Stimulated activated CD4-positive, alpha-beta T cell treated with anti-CD3 and anti-CD28 coated beads, Interleukin-1b, Interleukin-23, amount 100 ng/mL, for 1 hour (primary cell): ENCODE data around the gene ZNF222.

Experiments
- DNase-seq, 2 donors: peaks; one replicate each; pipeline ENCODE4 v3.0.0-alpha.2; 2020; ENCODE audit warnings: low read depth in 2 of 2

The ZNF222 gene

DNA sequence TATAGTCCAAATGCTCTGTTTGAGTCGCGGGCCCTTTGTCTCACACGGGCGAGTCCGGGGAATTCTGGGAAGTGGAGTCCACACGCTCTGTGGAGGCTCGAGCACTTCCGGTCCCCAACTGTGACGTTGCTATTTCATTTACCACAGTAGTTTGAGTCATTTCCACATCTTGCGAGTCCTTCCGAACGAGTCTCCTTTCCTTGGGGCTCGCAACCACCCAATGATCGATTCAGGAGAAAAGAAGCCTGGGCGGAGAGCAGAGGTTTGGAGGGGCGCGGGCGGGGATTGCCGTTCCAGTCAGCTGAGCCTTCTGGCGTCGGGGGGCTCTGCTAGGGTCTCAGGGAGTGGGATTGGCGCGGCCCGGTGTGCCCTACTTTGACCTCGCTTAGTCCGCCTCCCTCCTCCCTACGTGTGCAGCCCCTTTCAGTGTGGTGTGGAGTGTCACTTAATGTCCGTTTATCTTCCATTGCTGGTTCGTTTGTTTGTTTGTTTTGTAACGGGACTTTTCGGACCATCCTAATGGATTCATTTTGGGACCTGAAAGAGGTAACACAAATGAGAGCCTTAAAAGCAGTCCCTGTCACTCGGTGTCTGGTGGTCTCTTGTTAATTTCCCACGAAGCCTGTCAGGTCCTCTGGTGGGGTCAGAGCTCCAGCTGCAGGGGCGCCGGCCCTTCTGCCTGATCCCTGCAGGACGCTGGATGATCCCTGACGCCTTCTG, at the start of gene ZNF222:
ZNF222 (plus strand) TSS at position 163 of the 720 bp plus-strand sequence; CDS start at position 221, 58 bp downstream.
- DNase-seq, result peak; percentile 23 to 47

DNA sequence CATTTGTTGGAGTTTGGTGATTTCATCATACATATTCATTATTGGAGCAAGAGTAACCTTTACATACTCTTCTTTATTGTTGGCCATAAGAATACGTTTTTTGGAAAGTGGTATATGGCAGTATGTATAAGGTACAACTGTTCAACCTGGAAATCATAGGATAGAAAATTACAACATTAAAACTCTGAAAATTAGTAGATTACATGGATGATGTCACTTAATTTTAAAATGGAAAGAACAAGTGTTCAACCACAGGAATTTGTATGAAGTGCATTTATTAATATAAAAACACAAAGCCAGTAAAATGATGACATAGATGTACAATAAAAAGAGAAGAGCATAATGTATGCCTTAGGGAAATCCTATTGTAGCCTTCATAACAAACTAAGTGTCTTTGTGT, 48.4 kb upstream of the ZNF222 start:
- no peak for DNase-seq

DNA sequence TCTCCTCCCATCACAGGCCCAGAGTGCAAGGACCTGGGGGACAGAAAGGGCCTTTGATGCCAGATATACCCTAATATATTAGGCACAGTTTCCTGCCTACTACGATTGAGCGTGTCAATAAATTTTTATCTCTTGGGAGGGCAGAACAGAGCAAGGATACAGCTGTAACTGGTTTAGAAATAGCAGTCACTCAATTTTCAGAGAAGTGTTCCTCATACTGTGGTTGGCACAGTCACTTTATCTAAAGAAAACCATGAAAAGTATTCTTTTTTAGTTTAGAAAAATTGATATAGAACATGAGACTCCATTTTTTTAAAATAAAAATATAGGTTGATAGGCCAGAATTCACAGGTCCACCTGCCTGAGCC, 41.7 kb upstream of the ZNF222 start:
- no peak for DNase-seq

DNA sequence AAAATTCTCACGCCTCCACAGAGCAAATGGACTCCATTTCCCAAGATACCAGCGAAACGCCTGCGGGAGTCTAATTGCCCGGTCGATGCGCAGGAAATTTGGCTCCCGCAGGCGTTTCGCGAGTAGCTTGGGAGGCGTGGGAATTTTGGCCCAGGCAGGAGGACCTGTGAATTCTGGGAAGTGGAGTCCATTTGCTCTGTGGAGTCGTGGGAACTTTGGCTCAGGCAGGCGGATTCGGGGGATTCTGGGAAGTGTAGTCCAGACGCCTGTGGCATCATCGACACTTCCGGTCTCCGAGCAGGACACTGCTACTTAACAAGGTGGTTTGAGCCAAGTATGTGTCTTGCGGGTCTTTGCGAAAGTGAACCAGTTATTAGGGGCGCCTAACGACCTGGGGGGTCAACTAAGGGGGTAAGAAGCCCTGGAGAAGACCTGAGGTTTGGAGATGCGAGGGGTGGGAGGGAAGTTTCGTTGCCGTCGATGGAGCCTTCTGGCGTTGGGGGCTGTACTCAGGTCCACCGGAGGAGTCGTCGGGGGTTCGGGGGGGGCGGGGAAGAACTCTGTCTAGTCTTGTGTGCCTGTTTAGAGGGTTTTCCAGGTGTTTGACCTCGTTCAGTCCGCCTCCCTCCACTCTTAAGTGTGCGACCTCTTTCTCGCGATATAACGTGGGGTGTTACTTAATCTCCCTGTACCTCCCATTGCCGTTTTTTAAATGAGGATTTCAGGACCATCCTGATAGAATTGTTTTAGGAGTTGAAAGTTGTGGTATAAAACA, 41.1 kb upstream of the ZNF222 start, which contains the start of gene ZNF155:
ZNF155 (plus strand) TSS at position 277 of the 775 bp plus-strand sequence. CDS start 4,356 bp downstream, outside the sequence.
- peak; percentile 34 to 36 for DNase-seq

DNA sequence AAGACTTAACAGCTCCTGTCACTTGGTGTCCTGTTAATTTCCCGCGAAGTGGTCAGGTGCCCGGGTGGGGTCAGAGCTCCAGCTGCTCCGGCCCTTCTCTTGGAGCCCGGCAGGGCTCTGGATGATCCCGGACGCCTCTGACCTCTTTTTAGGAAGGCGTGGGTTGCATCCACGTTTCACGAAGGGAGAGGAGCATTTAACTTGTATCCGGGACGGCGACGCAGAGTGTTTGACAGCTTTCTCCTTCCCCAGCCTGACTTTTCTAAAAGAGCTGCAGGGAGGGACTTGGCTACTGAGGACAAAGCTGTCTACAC, 40.5 kb upstream of the ZNF222 start:
- no peak for DNase-seq

DNA sequence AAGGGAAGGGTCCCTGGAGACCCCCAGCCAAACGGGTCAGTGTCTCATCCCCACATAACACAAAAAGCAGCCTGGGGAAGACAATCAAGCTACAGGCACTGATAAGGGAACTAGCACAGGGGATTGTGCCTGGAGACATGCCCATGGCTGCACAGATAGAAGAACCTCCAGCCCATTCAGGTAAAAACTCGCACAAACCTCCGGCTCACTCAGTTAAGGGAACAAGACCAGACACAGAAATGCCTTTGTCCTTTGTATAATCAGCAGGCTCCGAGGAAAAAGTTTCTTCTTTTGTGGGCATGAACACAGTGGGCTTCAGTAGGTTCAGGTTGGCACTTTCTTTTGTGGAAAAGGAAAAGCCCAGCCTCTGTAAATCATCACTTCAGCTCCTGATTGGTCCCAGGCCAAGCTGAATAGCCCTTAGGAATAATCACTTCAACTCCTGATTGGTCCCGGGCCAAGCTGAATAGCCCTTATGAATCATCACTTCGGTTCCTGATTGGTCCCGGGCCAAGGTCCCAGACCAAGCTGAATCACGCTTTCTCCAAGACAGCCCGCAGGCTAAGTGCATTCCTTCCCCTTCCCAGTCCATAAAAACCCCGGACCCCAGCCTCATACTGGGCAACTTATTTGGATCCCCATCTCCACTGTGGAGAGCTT, 27.4 kb upstream of the ZNF222 start:
- no peak for DNase-seq

DNA sequence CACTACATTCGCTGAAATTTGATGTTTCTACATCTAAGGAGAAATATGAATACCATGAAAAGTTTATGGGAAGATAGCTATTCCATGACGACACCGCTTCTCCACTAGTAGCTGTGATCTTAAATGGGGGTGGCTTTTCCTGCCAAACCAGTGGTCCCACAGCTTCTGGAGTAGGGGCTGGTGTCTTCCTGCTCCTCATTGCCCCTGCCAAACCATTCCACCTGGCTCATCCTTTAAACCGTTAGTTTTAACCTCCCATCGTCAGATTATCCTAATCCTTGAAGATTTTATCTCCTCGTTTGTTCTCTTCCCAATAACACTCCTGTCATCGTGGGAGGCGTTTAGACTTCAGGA, 23.0 kb upstream of the ZNF222 start:
- DNase-seq, result no peak

DNA sequence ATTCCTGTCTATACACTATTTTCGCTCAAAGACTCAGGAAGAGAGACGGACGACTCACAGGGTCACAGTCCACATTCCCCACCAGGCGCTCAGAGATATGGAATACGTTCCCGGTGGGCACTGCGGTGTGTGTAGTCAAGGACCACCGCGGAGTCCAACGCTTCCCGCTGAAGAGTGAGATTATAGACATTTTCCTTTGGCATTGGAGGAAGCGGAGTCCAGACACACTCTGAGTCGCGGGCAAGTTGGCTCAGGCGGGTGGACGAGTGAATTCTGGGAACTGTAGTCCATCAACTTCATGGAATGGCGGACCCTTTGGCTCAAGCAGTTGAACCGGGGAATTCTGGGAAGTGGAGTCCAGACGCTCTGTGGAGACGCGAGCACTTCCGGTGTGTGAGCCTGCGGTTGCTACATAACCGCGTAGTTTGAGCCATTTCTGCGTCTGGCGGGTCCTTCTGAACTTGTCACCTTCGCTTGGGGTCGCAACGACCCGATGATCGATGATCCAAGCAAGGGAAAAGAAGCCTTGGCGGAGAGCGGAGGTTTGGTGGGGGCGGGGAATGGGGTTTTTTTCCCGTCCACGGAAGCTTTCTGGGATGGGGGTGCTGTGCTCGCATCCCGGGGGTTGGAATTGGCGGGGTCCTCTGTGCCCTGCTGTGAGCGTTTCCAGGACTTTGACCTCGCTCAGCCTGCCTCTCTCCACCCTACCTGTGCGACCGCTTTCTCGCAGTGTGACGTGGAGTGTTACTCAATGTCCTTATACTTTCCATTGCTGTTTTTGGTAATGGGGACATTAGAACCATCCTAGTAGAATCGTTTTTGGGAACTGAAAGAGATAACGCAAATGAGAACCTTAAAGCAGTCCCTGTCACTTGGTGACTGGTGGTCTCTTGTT, 22.4 kb upstream of the ZNF222 start, which contains the start of gene ZNF230:
ZNF230 (plus strand) TSS at position 392 of the 895 bp plus-strand sequence. CDS start 4,122 bp downstream, outside the sequence.
- DNase-seq, result peak; percentile 48 to 55

DNA sequence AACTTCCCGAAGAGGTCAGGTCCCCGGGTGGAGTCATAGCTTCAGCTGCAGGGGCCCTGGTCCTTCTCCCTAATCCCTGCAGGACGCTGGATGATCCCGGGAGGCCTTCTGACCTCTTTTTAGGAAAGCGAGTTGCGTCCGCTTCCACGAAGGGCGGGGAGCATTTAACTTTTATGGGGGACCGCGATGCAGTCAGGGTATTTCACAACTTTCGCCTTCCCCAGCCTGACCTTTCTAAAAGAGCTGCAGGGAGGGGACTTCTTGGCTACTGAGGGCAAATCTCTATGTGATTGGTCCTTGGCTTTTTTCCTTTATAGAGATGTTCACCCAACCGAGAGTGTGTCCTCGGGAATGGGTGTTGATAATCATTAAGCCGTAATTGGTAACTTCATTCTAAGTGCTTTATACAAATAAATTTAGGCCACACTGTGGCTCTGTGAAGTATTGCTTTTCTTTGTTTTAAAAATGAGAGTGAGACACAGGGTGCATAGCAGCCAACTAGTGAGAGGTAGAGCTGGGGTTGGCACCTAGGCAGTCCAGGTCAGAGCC, 21.6 kb upstream of the ZNF222 start:
- no peak for DNase-seq

DNA sequence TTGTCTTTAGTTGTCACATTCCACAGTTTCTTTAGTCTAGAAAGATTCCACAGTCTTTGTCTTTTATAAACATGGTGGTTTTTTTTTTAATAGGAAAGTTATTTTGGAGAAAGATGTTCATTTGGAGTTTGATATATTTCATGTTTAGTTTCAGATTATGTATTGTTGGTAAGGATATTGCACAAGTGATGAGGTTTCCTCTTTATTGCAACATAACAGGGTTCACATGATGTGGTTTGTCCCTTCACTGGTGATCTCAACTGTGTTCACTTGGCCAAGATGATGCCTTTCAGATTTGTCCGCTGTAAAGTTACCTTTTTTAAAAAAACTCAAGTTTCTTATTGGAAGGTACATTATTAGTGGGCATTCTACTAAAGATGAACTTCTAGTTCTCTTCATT, 19.2 kb upstream of the ZNF222 start:
- DNase-seq, result no peak

DNA sequence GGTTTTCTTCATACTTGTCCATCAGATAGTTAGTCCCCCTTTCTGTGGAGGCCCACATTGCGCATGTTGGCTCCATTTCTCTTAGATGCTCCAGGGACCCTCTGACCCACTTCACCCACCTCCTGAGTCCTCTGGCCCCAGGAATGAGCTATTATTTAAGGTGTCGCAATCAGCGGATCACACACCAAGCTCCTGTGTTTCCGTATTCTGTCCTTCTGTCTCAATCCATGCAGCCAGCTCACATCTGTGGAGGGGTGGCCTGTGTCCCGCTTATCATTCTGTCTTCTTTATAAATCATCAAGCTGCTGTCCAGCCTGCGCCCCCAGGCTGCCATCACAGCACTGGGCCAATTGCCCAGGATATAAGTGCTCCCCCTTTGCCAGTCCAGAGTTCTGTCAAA, 17.7 kb upstream of the ZNF222 start:
- DNase-seq, result no peak

DNA sequence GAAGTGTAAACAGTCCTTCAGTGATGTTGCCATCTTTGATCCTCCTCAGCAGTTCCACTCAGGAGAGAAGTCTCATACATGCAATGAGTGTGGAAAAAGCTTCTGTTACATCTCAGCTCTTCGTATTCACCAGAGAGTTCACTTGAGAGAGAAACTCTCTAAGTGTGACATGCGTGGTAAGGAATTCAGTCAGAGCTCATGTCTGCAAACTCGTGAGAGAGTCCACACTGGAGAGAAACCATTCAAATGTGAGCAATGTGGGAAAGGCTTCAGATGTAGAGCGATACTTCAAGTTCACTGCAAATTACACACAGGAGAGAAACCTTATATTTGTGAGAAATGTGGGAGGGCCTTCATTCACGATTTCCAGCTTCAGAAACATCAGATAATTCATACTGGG, 14.7 kb upstream of the ZNF222 start:
- DNase-seq, result no peak

DNA sequence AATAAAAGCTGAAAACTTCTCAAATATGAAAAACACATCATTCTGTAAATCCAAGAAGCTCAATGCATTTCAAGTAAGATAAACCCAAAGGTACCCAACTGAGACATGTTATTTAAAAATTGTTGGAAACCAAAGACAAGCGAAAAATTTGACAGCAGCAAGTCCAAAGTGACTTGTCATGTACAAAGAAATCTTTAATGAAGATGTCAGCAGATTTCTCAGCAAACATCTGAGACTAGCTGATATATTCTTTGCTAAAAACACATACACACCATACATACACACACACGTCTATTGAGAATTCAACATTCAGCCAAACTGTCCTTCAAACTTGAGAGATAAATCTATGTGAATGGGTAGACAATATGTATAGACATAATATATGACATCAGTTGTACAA, 5.7 kb upstream of the ZNF222 start:
- no peak for DNase-seq

DNA sequence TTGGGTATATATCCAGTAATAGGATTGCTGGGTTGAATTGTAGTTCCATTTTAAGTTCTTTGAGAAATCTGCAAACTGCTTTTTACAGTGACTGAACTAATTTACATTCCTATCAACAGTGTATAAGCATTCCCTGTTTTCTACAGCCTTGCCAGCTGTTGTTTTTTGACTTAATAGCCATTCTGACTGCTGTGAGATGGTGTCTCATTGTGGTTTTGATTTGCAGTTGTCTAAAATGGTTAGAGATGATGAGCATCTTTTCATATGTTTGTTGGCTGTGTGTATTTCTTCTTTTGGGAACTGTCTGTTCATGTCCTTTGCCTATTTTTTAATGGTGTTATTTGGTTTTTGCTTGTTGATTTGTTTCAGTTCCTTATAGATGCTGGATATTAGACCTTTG, 4.0 kb upstream of the ZNF222 start:
- no peak for DNase-seq

DNA sequence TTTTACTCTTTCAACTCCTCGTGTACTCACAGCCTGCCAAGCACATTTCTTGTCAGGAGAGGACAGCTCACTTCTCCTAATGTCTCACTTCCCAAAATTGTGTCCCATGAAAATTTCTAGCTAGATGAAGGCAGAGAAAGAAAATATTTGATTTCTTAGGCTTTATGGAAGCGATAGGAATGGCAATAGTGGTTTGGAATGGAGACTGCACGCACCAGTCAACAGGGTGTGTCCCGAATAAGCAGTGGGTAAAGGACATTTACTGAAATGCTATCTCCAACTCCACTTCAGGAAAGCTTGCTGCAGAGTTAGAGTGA, 321 bp upstream of the ZNF222 start:
- no peak for DNase-seq

DNA sequence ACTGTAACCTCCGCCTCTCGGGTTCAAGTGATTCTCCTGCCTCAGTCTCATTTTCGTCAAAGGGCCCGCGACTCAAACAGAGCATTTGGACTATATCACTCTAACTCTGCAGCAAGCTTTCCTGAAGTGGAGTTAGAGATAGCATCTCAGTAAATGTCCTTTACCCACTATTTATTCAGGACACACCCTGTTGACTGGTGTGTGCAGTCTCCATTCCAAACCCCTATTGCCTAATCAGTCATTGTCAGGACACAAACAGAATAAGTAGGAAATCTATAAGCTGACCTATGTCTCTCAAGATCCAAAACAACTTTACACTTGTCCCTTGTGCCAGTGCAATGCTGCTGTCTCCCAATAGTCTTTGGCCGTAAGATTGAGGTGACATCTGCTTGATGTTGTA, 1.4 kb downstream of the ZNF222 start:
- no peak for DNase-seq

DNA sequence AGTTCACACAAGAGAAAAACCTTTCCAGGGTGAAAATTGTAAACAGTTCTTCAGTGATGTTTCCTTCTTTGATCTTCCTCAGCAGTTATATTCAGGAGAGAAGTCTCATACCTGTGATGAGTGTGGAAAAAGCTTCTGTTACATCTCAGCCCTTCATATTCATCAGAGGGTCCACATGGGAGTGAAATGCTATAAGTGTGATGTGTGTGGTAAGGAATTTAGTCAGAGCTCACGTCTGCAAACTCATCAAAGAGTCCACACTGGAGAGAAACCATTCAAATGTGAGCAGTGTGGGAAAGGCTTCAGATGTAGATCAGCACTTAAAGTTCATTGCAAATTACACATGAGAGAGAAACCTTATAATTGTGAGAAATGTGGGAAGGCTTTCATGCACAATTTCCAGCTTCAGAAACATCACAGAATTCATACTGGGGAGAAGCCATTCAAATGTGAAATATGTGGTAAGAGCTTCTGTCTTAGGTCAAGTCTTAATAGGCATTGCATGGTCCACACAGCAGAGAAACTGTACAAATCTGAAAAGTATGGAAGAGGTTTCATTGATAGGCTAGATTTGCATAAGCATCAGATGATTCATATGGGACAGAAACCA, 6.9 kb downstream of the ZNF222 start:
- no peak for DNase-seq

DNA sequence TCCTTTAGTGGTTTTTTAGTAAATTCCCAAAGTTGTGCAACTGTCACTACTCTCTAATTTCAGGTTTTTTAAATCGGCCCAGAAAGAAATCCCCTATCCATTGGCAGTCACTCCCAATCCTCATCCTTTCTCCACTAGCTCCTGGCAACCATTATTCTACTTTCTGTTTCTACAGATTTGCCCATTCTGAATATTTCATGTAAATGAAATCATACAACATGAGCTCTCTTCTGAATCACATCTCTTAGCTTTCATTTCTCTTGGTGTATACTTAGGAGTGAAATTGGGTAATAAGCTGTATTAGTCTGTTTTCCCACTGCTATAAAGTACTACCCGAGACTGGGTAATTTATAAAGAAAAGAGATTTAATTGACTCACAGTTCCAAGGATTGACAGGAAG, 17.0 kb downstream of the ZNF222 start:
- DNase-seq, result no peak

DNA sequence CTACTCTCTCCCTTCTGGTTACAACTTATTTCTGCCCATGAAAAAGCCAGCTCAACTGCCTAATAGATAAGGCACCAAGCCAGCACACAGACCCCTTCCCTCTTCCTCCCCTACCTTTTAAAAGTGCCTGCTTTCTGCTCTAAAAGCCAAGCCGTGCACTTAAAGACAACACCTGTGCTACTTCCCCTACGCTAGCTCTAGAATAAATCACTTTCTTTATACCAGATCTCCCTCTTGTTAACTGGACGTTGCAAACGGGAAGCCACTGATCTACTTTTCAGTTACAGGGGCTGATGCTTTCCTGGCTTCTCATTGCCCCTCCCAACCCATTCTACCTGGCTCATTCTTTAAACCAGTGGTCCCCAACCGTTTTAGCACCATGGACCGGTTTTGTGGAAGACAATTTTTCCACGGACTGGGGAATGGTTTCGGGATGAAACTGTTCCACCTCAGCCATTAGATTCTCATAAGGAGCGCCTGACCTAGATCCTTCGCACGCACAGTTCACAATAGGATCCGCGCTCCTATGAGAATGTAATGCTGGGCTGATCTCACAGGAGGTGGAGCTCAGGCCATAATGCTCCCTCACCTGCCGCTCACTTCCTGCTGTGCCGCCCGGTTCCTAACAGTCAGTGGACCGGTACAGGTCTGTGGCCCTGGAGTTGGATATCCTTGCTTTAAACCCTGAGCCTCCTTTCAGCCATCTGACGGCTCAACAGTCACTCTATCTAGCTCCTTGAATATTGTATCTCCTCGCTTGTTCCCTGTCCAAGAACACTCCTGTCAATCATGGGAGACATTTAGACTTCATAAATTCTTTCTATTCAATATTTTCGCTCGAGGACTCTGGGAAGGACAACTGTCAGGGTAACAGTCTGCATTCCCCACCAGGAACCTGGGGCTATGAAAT, 25.8 kb downstream of the ZNF222 start:
- DNase-seq, result no peak
